B cell (primary cell): Measurements from ENCODE around the gene POLR2B. TPM values are rescaled to one million over a fixed set of nuclear protein-coding genes. Genes with fewer than 3 reads are reported as not detected.
"Not testable (repeated sequence)": the region's sequence is repeated elsewhere in the genome, so short reads cannot be mapped to it uniquely, and the experiment has no call there.

Source experiments
- ATAC-seq: fragments of 200-7000 bp; cut with Tn5 transposase; one replicate; pipeline ENCODE4 v1.10.0; 2021; ENCODE audit warnings: low read depth, mild to moderate bottlenecking, moderate number of reproducible peaks, moderate library complexity
- CTCF ChIA-PET: fragments of 350-600 bp; sonication (Branson Sonifier 250); formaldehyde crosslinking; loops from one replicate; lab custom pipeline; 2021; ENCODE audit warnings: antibody characterized with exemption, inconsistent platforms; lab: Charles Lee
- POLR2A ChIA-PET: fragments of 350-600 bp; sonication (Branson Sonifier 250); formaldehyde crosslinking; loops from one replicate; lab custom pipeline; 2021; ENCODE audit warnings: antibody characterized with exemption; lab: Charles Lee
- DNase-seq: peaks from one replicate; pipeline ENCODE4 v3.0.0; 2013
- H2AFZ ChIP-seq: 2 replicates; pipeline ENCODE4 v1.6.1; 2012; ENCODE audit warnings: mild to moderate bottlenecking, low read depth, low read length; ENCODE audit not compliant: insufficient read depth, poor library complexity, severe bottlenecking
- H3K27ac ChIP-seq, 2 donors: 1 replicate in 1 of 2; 2 replicates in 1 of 2; pipeline ENCODE4 v1.5.1; 2012 to 2013; ENCODE audit warnings: low read length in 2 of 2, mild to moderate bottlenecking in 2 of 2, moderate library complexity in 1 of 2
- H3K27me3 ChIP-seq, 4 experiments: fragments of 200-600 bp in 1 of 4; sonication (generic) in 1 of 4; replicated peaks in 1 of 4; 1 replicate in 2 of 4; 2 replicates in 2 of 4; pipeline versions ENCODE4 v1.6.1 to v1.7.0; 2013 to 2016; ENCODE audit warnings: low read length in 3 of 4, mild to moderate bottlenecking in 2 of 4, mixed read lengths in 1 of 4, moderate library complexity in 1 of 4; ENCODE audit not compliant: insufficient read depth in 4 of 4, control insufficient read depth in 3 of 4; ENCODE audit errors: control extremely low read depth in 1 of 4
- H3K36me3 ChIP-seq, 2 experiments: replicated peaks in 1 of 2; 1 replicate in 1 of 2; 2 replicates in 1 of 2; pipeline versions ENCODE4 v1.6.1 to v1.7.1; 2013; ENCODE audit warnings: low read length in 1 of 2; ENCODE audit not compliant: insufficient read depth in 2 of 2, control insufficient read depth in 1 of 2; ENCODE audit errors: control extremely low read depth in 1 of 2, extremely low read depth in 1 of 2
- H3K4me1 ChIP-seq, 2 donors: fragments of 200-600 bp in 1 of 2; sonication (generic) in 1 of 2; 1 replicate in 1 of 2; 2 replicates in 1 of 2; pipeline versions ENCODE4 v1.5.1 to v1.6.1; 2013 to 2017; ENCODE audit warnings: low read length in 2 of 2; ENCODE audit not compliant: control insufficient read depth in 2 of 2, insufficient read depth in 2 of 2
- H3K4me2 ChIP-seq: replicated peaks from 2 replicates; pipeline ENCODE3; 2012; ENCODE audit warnings: mild to moderate bottlenecking, low read depth, low read length; ENCODE audit not compliant: poor library complexity, severe bottlenecking
- H3K4me3 ChIP-seq, 5 experiments: fragments of 200-600 bp in 1 of 5; sonication (generic) in 1 of 5; 1 replicate in 3 of 5; 2 replicates in 2 of 5; pipeline versions ENCODE4 v1.5.1 to v1.7.0; 2011 to 2016; ENCODE audit warnings: low read length in 4 of 5, mild to moderate bottlenecking in 4 of 5, low read depth in 2 of 5, control low read depth in 1 of 5, moderate library complexity in 1 of 5; ENCODE audit not compliant: insufficient read depth in 1 of 5; ENCODE audit errors: control extremely low read depth in 1 of 5, extremely low read depth in 1 of 5
- H3K79me2 ChIP-seq: fragments of 200-600 bp; sonication (generic); one replicate; pipeline ENCODE4 v1.6.0; 2016; ENCODE audit warnings: low read length; ENCODE audit not compliant: control insufficient read depth, insufficient read depth
- H3K9ac ChIP-seq: fragments of 200-600 bp; sonication (generic); 2 replicates; pipeline ENCODE4 v1.6.1; 2017; ENCODE audit warnings: mild to moderate bottlenecking, low read length, moderate library complexity
- H3K9me3 ChIP-seq, 3 donors: one replicate each; pipeline versions ENCODE4 v1.6.1 to v1.7.1; 2013; ENCODE audit warnings: low read length in 2 of 3; ENCODE audit not compliant: control insufficient read depth in 2 of 3, insufficient read depth in 1 of 3; ENCODE audit errors: control extremely low read depth in 1 of 3
- H4K20me1 ChIP-seq: 2 replicates; pipeline ENCODE4 v1.6.0; 2012; ENCODE audit warnings: mild to moderate bottlenecking, low read length; ENCODE audit not compliant: insufficient read depth, control insufficient read depth, poor library complexity, severe bottlenecking
- H3K27ac Mint-ChIP-seq: one replicate; pipeline ENCODE4 v1.8.0; 2021; ENCODE audit warnings: mixed read lengths
- H3K27me3 Mint-ChIP-seq: one replicate; pipeline ENCODE4 v1.8.0; 2021; ENCODE audit warnings: mixed read lengths
- H3K4me1 Mint-ChIP-seq: one replicate; pipeline ENCODE4 v1.8.0; 2021; ENCODE audit warnings: mixed read lengths
- H3K4me3 Mint-ChIP-seq: one replicate; pipeline ENCODE4 v1.8.0; 2021; ENCODE audit warnings: mixed read lengths
- H3K9me3 Mint-ChIP-seq: one replicate; pipeline ENCODE4 v1.8.0; 2022; ENCODE audit warnings: mixed read lengths; ENCODE audit not compliant: insufficient read depth
- CTCF ChIP-seq: fragments of 200-600 bp; IDR thresholded peaks from one replicate; pipeline ENCODE4 v1.8.0; 2022; ENCODE audit warnings: antibody characterized with exemption, mild to moderate bottlenecking
- EZH2 ChIP-seq: IDR thresholded peaks from 2 replicates; pipeline ENCODE4 v1.6.1; 2012; ENCODE audit warnings: borderline replicate concordance, low read depth, mild to moderate bottlenecking, moderate library complexity, low read length; ENCODE audit not compliant: insufficient read depth, poor library complexity, severe bottlenecking
- WGBS: methylation state at CpG from one replicate; pipeline ENCODE4 v1.1.5; 2013; ENCODE audit warnings: missing lambda C conversion rate; ENCODE audit not compliant: insufficient coverage; 5-methylcytosine and 5-hydroxymethylcytosine counted together
- intact Hi-C: fragments of 100-400 bp; cut with micrococcal nuclease; formaldehyde crosslinking; loops from one replicate; pipeline ENCODE4 v1.10.0; 2022
- polyA plus RNA-seq: library from polyadenylated mRNA; depleted of rRNA; stranded (reverse); fragments of >200 nt; gene quantifications from 2 replicates; pipeline ENCODE4 v1.2.3, GENCODE V29; 2012
- total RNA-seq, 2 donors: library from RNA; stranded (reverse); fragments of 120-200 nt in 1 of 2; gene quantifications; 1 replicate in 1 of 2; 2 replicates in 1 of 2; pipeline versions ENCODE4 v1.2.3 to v1.2.4, GENCODE V29; 2013 to 2022

The POLR2B gene
- total and polyA plus RNA-seq, 2 donors (not counting 1 experiment from before 2014, with no cell fraction given) = 37.5 to 108 TPM

GRCh38 chr4:56931924-56932323, 46.8 kb upstream of the POLR2B start:
- Histone ChIP-seq H2AFZ (no peak overlapping the region), H4K20me1 (peaks cover 16% of the 10 kb centered on the region), H3K27me3 (no peaks in the 10 kb centered on the region), H3K36me3 (peaks cover 2 to 40% of the 10 kb centered on the region in 2 experiments), H3K4me2 (no peak overlapping the region), H3K9me3 (no peaks in the 10 kb centered on the region), H3K4me1 (no peaks in the 10 kb centered on the region), H3K4me3 (no peak overlapping the region), H3K27ac (no peak overlapping the region), H3K79me2 (peaks cover 42% of the 10 kb centered on the region), H3K9ac (no peak overlapping the region)
- TF ChIP-seq CTCF = no peak
- TF ChIP-seq EZH2 = no peak
- 89% methylated on average over 1 of the region's 4 CpGs for WGBS
- Mint-ChIP-seq H3K27ac (no peak overlapping the region), H3K4me1 (peaks cover 2% of the 10 kb centered on the region), H3K9me3 (no peaks in the 10 kb centered on the region), H3K27me3 (no peaks in the 10 kb centered on the region), H3K4me3 (no peak overlapping the region)
- ATAC-seq (no peak), DNase-seq (no peak)
- ChIA-PET POLR2A (no interaction called here), CTCF (no interaction called here)
- intact Hi-C loops = no loop called here

GRCh38 chr4:56937262-56937661, 41.4 kb upstream of the POLR2B start:
- H3K27ac Mint-ChIP-seq = no peak overlapping the region
- H3K4me1 Mint-ChIP-seq = no peaks in the 10 kb centered on the region
- 97% methylated on average over 2 of the region's 6 CpGs for WGBS
- peaks cover 5 to 16% of the 10 kb centered on the region in 2 experiments for H3K36me3 ChIP-seq
- intact Hi-C loops = no loop called here
- H3K9ac ChIP-seq = no peak overlapping the region
- POLR2A ChIA-PET = interaction anchor here (0.7 kb wide), 1 partner anchor 25 kb away, joined by 3 read pairs; no protein-coding TSS in a partner anchor
- H3K9me3 ChIP-seq = no peaks in the 10 kb centered on the region
- no peaks in the 10 kb centered on the region for H4K20me1 ChIP-seq
- CTCF ChIA-PET = no interaction called here
- no peak for TF ChIP-seq EZH2
- no peak for TF ChIP-seq CTCF
- H3K4me1 ChIP-seq = no peaks in the 10 kb centered on the region
- ATAC-seq (no peak), DNase-seq (no peak)
- H3K4me3 ChIP-seq = no peak overlapping the region
- H3K27me3 Mint-ChIP-seq = no peaks in the 10 kb centered on the region
- H3K4me2 ChIP-seq = no peak overlapping the region
- H3K79me2 ChIP-seq = peaks cover 4% of the 10 kb centered on the region
- H3K27ac ChIP-seq = no peak overlapping the region
- no peak overlapping the region for H2AFZ ChIP-seq
- no peaks in the 10 kb centered on the region for H3K9me3 Mint-ChIP-seq
- H3K27me3 ChIP-seq = no peaks in the 10 kb centered on the region
- H3K4me3 Mint-ChIP-seq = no peak overlapping the region

GRCh38 chr4:56939826-56940225, 38.9 kb upstream of the POLR2B start:
- H3K9me3 ChIP-seq, ATAC-seq, H3K27me3 ChIP-seq, H3K4me3 Mint-ChIP-seq, H3K9me3 Mint-ChIP-seq, H3K27me3 Mint-ChIP-seq, H3K4me1 ChIP-seq, H3K36me3 ChIP-seq, H3K27ac Mint-ChIP-seq, CTCF ChIA-PET, intact Hi-C loops, H3K9ac ChIP-seq, POLR2A ChIA-PET, H3K27ac ChIP-seq, H3K4me2 ChIP-seq, H3K79me2 ChIP-seq, H3K4me1 Mint-ChIP-seq, H2AFZ ChIP-seq, DNase-seq, H3K4me3 ChIP-seq, H4K20me1 ChIP-seq: not testable (repeated sequence)
- WGBS = 99% methylated on average over 8 of the region's 14 CpGs
